AG04449 (cell line): Measurements from ENCODE around the gene ZGLP1.

Experiments
- CTCF ChIA-PET: fragments of 350-600 bp; formaldehyde crosslinking; extraction: SDS; loops from one replicate; lab custom pipeline; 2021; ENCODE audit warnings: antibody characterized with exemption; lab: Yijun Ruan, JAX
- POLR2A ChIA-PET: fragments of 400-600, 350-600 bp; formaldehyde crosslinking; extraction: SDS; loops from one replicate; lab custom pipeline; 2020; ENCODE audit warnings: antibody characterized with exemption, inconsistent platforms; lab: Yijun Ruan, JAX
- DNase-seq: peaks from one replicate; pipeline ENCODE4 v3.0.0-alpha.2; 2010; ENCODE audit warnings: low read depth, low spot score
- H3K4me3 ChIP-seq: 2 replicates; pipeline ENCODE4 v1.5.1; 2011; ENCODE audit warnings: low read depth, mild to moderate bottlenecking, control low read depth, low read length
- TF ChIP-seq, protein P1 (sequence below): IDR thresholded peaks from one replicate; pipeline ENCODE4 v1.5.1; 2011; ENCODE audit warnings: mild to moderate bottlenecking, moderate library complexity, low read length, control low read depth, inconsistent platforms; ENCODE audit not compliant: insufficient read depth; ENCODE audit errors: missing control alignments

The ZGLP1 gene

DNA sequence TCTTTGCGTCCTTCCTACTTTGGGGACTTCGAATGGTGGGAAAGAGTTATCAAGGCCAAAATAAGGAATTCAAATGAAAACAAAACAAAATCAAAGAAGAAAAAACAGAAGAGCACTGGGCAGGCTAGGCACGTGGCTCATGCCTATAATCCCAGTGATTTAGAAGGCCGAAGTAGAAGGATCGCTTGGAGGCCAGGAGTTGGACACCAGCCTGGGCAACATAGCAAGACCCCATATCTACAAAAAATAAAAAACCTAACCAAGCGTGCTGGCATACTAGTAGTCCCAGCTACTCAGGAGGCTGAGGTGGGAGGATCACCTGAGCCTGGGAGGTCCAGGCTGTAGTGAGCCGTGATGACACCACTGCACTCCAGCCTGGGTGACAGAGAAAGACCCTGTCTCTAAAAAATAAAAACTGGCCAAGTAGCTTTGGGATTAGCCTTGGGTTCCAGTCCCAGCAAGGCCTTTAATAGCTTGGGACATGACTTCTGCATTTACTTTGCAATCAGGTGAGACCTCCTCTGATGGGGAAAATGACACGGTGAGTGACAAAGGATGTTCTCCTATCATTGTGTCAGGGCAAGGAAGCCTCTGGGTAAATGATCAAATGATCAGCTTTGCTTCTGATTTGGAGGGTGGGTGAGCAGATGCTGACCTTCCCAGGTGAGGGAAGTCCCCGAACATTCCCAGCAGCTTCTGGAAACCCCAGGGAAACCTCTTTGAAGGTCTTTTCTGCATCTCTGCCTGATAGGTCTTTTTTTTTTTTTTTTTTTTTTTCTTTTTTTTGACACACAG is 31.6 kb downstream of the ZGLP1 start:
- TF ChIP-seq, protein P1, sequence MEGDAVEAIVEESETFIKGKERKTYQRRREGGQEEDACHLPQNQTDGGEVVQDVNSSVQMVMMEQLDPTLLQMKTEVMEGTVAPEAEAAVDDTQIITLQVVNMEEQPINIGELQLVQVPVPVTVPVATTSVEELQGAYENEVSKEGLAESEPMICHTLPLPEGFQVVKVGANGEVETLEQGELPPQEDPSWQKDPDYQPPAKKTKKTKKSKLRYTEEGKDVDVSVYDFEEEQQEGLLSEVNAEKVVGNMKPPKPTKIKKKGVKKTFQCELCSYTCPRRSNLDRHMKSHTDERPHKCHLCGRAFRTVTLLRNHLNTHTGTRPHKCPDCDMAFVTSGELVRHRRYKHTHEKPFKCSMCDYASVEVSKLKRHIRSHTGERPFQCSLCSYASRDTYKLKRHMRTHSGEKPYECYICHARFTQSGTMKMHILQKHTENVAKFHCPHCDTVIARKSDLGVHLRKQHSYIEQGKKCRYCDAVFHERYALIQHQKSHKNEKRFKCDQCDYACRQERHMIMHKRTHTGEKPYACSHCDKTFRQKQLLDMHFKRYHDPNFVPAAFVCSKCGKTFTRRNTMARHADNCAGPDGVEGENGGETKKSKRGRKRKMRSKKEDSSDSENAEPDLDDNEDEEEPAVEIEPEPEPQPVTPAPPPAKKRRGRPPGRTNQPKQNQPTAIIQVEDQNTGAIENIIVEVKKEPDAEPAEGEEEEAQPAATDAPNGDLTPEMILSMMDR = no peak
- ChIA-PET CTCF (interaction anchor here (0.8 to 1.9 kb wide), 8 partner anchors 8 to 127 kb away, joined by 3 to 11 read pairs (median 5); partner anchors contain the start of gene ICAM1), POLR2A (interaction anchor here (1.5 kb wide), 1 partner anchor 13 kb away, joined by 6 read pairs; no protein-coding TSS in a partner anchor)
- DNase-seq = no peak
- no peak overlapping the region for H3K4me3 ChIP-seq

DNA sequence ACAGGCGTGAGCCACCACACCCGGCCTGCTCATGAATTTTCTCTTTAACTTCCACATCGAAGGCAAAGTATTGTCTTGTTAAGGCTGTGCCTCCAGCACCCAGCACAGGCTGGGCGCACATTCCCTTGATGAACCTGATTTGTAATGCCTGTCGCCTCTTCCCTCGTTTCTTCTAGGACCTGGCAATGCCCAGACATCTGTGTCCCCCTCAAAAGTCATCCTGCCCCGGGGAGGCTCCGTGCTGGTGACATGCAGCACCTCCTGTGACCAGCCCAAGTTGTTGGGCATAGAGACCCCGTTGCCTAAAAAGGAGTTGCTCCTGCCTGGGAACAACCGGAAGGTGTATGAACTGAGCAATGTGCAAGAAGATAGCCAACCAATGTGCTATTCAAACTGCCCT is 35.0 kb downstream of the ZGLP1 start:
- no peak overlapping the region for H3K4me3 ChIP-seq
- ChIA-PET POLR2A (no interaction called here), CTCF (interaction anchor here (0.9 to 1.8 kb wide), 6 partner anchors 15 to 129 kb away, joined by 3 to 10 read pairs (median 4); partner anchors contain the start of gene CDC37)
- DNase-seq = no peak
- TF ChIP-seq, protein P1 = no peak

DNA sequence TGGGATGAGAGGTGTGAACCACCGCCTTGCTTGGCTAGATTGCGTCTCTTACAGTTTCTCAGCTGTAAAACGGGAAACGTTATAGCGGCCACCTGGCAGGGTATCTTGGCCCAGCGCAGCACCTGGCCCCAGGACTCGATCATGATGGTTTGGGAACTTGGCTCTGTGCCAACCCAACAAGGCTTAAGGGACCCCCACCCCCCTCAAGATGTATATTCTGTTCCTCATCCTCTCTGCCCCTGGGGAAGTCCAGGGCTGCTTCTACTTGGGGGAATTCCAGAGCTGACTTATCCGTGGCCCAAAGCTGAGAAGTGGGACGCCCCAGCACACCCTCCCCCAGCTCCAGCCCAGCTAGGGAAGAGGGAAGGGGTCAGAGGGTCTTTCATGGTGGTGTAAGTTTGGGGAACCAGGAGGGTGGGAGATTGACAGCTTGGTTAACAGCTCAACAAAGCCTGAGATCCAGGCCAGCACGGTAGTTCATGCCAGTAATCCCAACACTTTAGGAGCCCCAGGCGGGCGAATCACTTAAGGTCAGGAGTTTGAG is 38.0 kb downstream of the ZGLP1 start:
- CTCF ChIA-PET = interaction anchor here (0.6 to 19.7 kb wide), 16 partner anchors 9 to 340 kb away, joined by 3 to 1180 read pairs (median 5); partner anchors contain the start of genes CDC37, ICAM4, ICAM5 and RAVER1
- DNase-seq = no peak
- POLR2A ChIA-PET = interaction anchor here (0.8 to 3.0 kb wide), 4 partner anchors 18 to 109 kb away, joined by 3 to 11 read pairs (median 7); partner anchors contain the start of genes ICAM5, RAVER1 and TYK2
- TF ChIP-seq, protein P1 = no peak
- H3K4me3 ChIP-seq = peak overlapping the region; percentile 55

DNA sequence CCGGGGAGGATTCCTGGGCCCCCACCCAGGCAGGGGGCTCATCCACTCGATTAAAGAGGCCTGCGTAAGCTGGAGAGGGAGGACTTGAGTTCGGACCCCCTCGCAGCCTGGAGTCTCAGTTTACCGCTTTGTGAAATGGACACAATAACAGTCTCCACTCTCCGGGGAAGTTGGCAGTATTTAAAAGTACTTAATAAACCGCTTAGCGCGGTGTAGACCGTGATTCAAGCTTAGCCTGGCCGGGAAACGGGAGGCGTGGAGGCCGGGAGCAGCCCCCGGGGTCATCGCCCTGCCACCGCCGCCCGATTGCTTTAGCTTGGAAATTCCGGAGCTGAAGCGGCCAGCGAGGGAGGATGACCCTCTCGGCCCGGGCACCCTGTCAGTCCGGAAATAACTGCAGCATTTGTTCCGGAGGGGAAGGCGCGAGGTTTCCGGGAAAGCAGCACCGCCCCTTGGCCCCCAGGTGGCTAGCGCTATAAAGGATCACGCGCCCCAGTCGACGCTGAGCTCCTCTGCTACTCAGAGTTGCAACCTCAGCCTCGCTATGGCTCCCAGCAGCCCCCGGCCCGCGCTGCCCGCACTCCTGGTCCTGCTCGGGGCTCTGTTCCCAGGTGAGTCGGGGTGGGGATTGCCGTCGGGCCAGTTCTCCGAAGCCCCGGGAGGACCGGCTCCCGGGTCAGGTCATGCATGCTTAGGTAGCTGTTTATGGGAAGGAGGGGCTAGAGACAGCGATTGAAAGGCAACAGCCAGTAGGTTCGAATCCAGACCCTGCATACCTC is 38.8 kb downstream of the ZGLP1 start, which contains the start of gene ICAM1:
ICAM1 (plus strand) TSS at position 505 of the 779 bp plus-strand sequence; CDS start at position 545, 40 bp downstream.
- ChIA-PET CTCF (interaction anchor here (0.6 to 19.7 kb wide), 26 partner anchors 8 to 355 kb away, joined by 3 to 1180 read pairs (median 5); partner anchors contain the start of genes CDC37, ICAM4, ICAM5 and RAVER1), POLR2A (interaction anchor here (1.0 to 3.0 kb wide), 6 partner anchors 18 to 117 kb away, joined by 3 to 12 read pairs (median 7); partner anchors contain the start of genes RAVER1 and TYK2)
- TF ChIP-seq, protein P1 = no peak
- DNase-seq = no peak
- peak within 1 kb of the TSS; percentile 55 for H3K4me3 ChIP-seq

DNA sequence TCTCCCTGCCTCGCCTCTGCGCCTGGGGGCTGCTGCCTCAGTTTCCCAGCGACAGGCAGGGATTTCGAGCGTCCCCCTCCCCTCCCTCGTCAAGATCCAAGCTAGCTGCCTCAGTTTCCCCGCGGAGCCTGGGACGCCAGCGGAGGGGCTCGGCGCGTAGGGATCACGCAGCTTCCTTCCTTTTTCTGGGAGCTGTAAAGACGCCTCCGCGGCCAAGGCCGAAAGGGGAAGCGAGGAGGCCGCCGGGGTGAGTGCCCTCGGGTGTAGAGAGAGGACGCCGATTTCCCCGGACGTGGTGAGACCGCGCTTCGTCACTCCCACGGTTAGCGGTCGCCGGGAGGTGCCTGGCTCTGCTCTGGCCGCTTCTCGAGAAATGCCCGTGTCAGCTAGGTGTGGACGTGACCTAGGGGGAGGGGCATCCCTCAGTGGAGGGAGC is 39.4 kb downstream of the ZGLP1 start:
- ChIA-PET CTCF (interaction anchor here (1.0 to 19.7 kb wide), 20 partner anchors 8 to 354 kb away, joined by 3 to 1180 read pairs (median 8); partner anchors contain the start of genes CDC37, FDX2, ICAM5 and RAVER1), POLR2A (interaction anchor here (1.1 to 3.0 kb wide), 5 partner anchors 19 to 121 kb away, joined by 3 to 12 read pairs (median 6); partner anchors contain the start of gene RAVER1)
- no peak for DNase-seq
- peak overlapping the region; percentile 55 for H3K4me3 ChIP-seq
- TF ChIP-seq, protein P1 = no peak
